Measurements from ENCODE around the gene PITPNM2. TPM values are rescaled to one million over a fixed set of nuclear protein-coding genes. Genes with fewer than 3 reads are reported as not detected.

Gene PITPNM2
- total RNA-seq = 10 to 100 TPM in 3 of 4 donors, 1 to 10 TPM in 1; 2.8 to 19.5 (median 14.2) TPM

- DNase-seq (ENCODE audit: low spot score) = no peak
- ATAC-seq (ENCODE audit: low FRiP score) = peak; percentile 82
- TF ChIP-seq, protein P1, sequence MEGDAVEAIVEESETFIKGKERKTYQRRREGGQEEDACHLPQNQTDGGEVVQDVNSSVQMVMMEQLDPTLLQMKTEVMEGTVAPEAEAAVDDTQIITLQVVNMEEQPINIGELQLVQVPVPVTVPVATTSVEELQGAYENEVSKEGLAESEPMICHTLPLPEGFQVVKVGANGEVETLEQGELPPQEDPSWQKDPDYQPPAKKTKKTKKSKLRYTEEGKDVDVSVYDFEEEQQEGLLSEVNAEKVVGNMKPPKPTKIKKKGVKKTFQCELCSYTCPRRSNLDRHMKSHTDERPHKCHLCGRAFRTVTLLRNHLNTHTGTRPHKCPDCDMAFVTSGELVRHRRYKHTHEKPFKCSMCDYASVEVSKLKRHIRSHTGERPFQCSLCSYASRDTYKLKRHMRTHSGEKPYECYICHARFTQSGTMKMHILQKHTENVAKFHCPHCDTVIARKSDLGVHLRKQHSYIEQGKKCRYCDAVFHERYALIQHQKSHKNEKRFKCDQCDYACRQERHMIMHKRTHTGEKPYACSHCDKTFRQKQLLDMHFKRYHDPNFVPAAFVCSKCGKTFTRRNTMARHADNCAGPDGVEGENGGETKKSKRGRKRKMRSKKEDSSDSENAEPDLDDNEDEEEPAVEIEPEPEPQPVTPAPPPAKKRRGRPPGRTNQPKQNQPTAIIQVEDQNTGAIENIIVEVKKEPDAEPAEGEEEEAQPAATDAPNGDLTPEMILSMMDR (IDR thresholded peaks at IDR 0.05) = no peak
These were observed at the start of gene PITPNM2 for GRCh38 chr12:123150744-123151456. PITPNM2 (minus strand) TSS chr12:123151090; CDS start chr12:123034590, 116,500 bp downstream.

GRCh38 chr12:123200414-123200813 lies 49.5 kb upstream of the PITPNM2 start:
- no peak for ATAC-seq (ENCODE audit: low FRiP score)
- no peak for DNase-seq (ENCODE audit: low spot score)
- TF ChIP-seq, protein P1 (IDR thresholded peaks at IDR 0.05) = no peak

DNA sequence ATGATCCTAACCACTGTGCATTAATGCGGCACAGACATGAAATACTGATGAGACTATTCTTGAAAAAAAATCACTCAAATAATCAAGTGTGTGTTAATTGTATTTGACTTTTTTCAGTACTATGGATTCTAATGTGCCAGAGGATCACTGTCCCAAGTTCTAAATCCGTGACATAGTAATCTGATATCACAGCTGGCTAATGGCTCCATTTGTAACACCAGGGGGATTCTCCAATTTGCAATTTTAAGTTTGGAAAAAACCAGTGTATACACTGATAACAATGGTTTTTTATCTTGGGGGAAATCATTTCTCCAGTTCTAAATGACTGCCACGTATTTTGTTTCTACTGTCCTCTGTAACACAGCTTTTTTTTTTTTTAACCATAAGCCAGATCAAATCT lies 49.0 kb upstream of the PITPNM2 start:
- TF ChIP-seq, protein P1 (IDR thresholded peaks at IDR 0.05) = no peak
- no peak for ATAC-seq (ENCODE audit: low FRiP score)
- DNase-seq (ENCODE audit: low spot score) = no peak

GRCh38 chr12:123187637-123188036 lies 36.7 kb upstream of the PITPNM2 start:
- no peak for DNase-seq (ENCODE audit: low spot score)
- no peak for ATAC-seq (ENCODE audit: low FRiP score)
- TF ChIP-seq, protein P1 (IDR thresholded peaks at IDR 0.05) = no peak

DNA sequence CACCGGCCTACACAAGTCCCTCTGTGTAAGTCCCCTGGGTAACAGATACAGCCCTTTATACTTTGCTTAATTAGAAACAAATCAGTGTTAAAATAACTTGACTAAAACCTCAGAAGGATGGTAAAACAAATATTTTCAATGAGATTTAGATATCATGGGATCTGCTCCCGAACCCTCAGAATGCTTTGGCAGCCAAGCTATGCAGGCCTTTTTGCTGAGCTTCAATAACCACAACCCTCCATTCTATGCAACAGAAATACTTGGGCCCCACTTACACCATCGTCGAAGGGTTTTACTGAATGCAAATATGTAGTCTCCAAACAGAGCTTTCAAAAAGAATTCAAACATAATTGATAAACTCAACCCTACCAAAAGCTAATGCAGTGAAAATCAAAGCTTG lies 29.3 kb upstream of the PITPNM2 start:
- DNase-seq (ENCODE audit: low spot score) (no peak), ATAC-seq (ENCODE audit: low FRiP score) (no peak)
- TF ChIP-seq, protein P1 (IDR thresholded peaks at IDR 0.05) = no peak

DNA sequence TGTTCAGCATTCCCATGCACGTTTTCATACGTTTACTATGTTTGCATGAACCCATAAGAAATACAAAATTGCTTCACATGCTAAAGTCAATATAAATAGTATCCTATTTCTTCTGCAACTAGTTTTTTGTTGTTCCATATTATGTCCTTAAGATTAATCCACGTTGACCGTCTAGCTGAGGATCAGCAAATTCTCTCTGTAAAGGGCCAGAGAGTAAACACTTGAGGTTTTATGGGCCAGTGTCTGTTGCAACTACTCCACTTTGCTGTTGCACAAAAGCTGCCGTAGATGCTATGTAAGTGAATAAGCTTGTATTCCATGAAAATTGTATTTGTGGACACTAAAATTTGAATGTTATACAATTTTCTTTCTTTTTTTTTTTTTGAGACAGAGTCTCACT lies 21.1 kb upstream of the PITPNM2 start:
- TF ChIP-seq, protein P1 (IDR thresholded peaks at IDR 0.05) = no peak

DNA sequence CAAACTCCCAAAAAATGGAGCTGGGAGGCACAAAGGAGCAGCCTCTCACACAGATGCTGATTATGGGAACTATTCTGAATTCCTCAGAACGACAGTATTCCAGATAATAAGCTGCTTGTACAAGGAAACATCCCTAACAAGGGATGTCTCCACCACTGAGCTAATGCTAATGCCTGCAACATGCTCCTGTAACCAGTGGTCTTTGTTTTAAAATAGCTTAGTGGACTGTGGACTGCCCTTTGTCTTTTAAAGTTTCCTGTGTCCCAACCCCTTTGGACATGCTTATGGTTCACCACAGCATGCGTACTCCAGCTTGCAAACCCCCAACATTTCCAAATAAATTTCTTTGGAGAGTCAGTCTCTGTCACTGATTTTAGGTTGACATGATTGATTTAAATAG lies 16.4 kb upstream of the PITPNM2 start:
- no peak for ATAC-seq (ENCODE audit: low FRiP score)
- no peak for DNase-seq (ENCODE audit: low spot score)
- TF ChIP-seq, protein P1 (IDR thresholded peaks at IDR 0.05) = no peak

More for the DNA sequence above, 21.1 kb upstream of the PITPNM2 start:
- DNase-seq (ENCODE audit: low spot score) (no peak), ATAC-seq (ENCODE audit: low FRiP score) (no peak)
